Measurements from ENCODE around the gene PFN3.

DNA sequence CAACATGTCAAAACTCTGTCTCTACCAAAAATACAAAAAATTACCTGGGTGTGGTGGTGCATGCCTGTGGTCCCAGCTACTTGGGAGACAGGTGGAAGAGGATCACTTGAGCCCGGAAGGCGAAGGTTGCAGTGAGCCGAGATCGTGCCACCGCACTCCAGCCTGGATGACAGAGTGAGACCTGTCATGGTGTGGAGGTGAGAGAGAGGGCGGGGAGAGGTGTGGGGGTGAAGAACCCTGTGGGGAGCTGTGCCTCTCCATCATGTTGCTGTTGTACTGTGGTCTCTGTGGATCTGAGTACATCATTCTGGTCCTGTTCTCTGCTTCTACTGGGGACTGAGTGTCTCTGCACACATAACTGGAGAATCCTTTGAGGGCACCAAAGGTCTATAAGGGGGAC is 27.6 kb downstream of the PFN3 start:
- TF ChIP-seq YY1 (IDR thresholded peaks at IDR 0.05; ENCODE audit: low read depth) (no peak), FOXM1 (IDR thresholded peaks at IDR 0.05; ENCODE audit: borderline replicate concordance, low read depth) (no peak), ZBTB7A (IDR thresholded peaks at IDR 0.05; ENCODE audit: low read depth) (no peak), EGR1 (IDR thresholded peaks at IDR 0.05) (no peak), TAF1 (IDR thresholded peaks at IDR 0.05; ENCODE audit: low read depth) (no peak), CEBPB (IDR thresholded peaks at IDR 0.05) (no peak)
- TF ChIP-seq, protein P1, sequence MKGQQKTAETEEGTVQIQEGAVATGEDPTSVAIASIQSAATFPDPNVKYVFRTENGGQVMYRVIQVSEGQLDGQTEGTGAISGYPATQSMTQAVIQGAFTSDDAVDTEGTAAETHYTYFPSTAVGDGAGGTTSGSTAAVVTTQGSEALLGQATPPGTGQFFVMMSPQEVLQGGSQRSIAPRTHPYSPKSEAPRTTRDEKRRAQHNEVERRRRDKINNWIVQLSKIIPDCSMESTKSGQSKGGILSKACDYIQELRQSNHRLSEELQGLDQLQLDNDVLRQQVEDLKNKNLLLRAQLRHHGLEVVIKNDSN (IDR thresholded peaks at IDR 0.05): no peak
- TF ChIP-seq, protein P2, sequence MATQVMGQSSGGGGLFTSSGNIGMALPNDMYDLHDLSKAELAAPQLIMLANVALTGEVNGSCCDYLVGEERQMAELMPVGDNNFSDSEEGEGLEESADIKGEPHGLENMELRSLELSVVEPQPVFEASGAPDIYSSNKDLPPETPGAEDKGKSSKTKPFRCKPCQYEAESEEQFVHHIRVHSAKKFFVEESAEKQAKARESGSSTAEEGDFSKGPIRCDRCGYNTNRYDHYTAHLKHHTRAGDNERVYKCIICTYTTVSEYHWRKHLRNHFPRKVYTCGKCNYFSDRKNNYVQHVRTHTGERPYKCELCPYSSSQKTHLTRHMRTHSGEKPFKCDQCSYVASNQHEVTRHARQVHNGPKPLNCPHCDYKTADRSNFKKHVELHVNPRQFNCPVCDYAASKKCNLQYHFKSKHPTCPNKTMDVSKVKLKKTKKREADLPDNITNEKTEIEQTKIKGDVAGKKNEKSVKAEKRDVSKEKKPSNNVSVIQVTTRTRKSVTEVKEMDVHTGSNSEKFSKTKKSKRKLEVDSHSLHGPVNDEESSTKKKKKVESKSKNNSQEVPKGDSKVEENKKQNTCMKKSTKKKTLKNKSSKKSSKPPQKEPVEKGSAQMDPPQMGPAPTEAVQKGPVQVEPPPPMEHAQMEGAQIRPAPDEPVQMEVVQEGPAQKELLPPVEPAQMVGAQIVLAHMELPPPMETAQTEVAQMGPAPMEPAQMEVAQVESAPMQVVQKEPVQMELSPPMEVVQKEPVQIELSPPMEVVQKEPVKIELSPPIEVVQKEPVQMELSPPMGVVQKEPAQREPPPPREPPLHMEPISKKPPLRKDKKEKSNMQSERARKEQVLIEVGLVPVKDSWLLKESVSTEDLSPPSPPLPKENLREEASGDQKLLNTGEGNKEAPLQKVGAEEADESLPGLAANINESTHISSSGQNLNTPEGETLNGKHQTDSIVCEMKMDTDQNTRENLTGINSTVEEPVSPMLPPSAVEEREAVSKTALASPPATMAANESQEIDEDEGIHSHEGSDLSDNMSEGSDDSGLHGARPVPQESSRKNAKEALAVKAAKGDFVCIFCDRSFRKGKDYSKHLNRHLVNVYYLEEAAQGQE (IDR thresholded peaks at IDR 0.05; ENCODE audit: low read depth): no peak
